ENCODE measurements around the gene HSP90AB1. TPM values are rescaled to one million over a fixed set of nuclear protein-coding genes. Genes with fewer than 3 reads are reported as not detected.

The HSP90AB1 gene
- total RNA-seq, 6 experiments from 2014 or later = 847 to 1,026 (median 920) TPM

GRCh38 chr6:44238687-44239350 lies 8.1 kb upstream of the HSP90AB1 start:
- Mint-ChIP-seq H3K27me3 (ENCODE audit: insufficient read depth) (peaks cover 2% of the 10 kb centered on the region; the same call in 1 of the 2 replicates), H3K36me3 (ENCODE audit: low read depth) (no peaks in the 10 kb centered on the region), H3K4me3 (peak overlapping the region; percentile 86; the same call in 1 of the 2 replicates), H3K4me1 (ENCODE audit: low read depth) (peaks cover 45% of the 10 kb centered on the region), H3K27ac (peak overlapping the region; percentile 96), H3K9me3 (no peaks in the 10 kb centered on the region)
- DNase-seq = no peak
- TF ChIP-seq CTCF (IDR thresholded peaks at IDR 0.05) = no peak

- no peak for TF ChIP-seq CTCF (IDR thresholded peaks at IDR 0.05)
- Mint-ChIP-seq H3K27ac (no peak overlapping the region), H3K27me3 (ENCODE audit: insufficient read depth) (peaks cover 9% of the 10 kb centered on the region), H3K9me3 (peaks cover 12% of the 10 kb centered on the region), H3K36me3 (ENCODE audit: low read depth) (peaks cover 16% of the 10 kb centered on the region), H3K4me1 (ENCODE audit: low read depth) (peaks cover 16% of the 10 kb centered on the region), H3K4me3 (no peak overlapping the region)
- no peak for DNase-seq
Measured at GRCh38 chr6:44243345-44243744, 3.6 kb upstream of the HSP90AB1 start.

- Mint-ChIP-seq H3K27ac (peak overlapping the region; percentile 25), H3K4me1 (ENCODE audit: low read depth) (peaks cover 32% of the 10 kb centered on the region), H3K4me3 (peak overlapping the region; percentile 98), H3K36me3 (ENCODE audit: low read depth) (peaks cover 37% of the 10 kb centered on the region), H3K9me3 (peaks cover 12% of the 10 kb centered on the region), H3K27me3 (ENCODE audit: insufficient read depth) (peaks cover 14% of the 10 kb centered on the region)
- no peak for DNase-seq
- no peak for TF ChIP-seq CTCF (IDR thresholded peaks at IDR 0.05)
Measured at GRCh38 chr6:44245391-44245911, 1.4 kb upstream of the HSP90AB1 start.

GRCh38 chr6:44245912-44246662 lies 814 bp upstream of the HSP90AB1 start:
- Mint-ChIP-seq H3K27ac (peak overlapping the region; percentile 98), H3K4me1 (ENCODE audit: low read depth) (peaks cover 39% of the 10 kb centered on the region), H3K36me3 (ENCODE audit: low read depth) (peaks cover 44% of the 10 kb centered on the region), H3K4me3 (peak overlapping the region; percentile 98), H3K9me3 (peaks cover 12% of the 10 kb centered on the region), H3K27me3 (ENCODE audit: insufficient read depth) (peaks cover 15% of the 10 kb centered on the region)
- TF ChIP-seq CTCF (IDR thresholded peaks at IDR 0.05) = peak; percentile 57
- peak; percentile 71 for DNase-seq

- TF ChIP-seq CTCF (IDR thresholded peaks at IDR 0.05) = no peak; the same call in 1 of the 2 replicates
- peaks cover 12% of the 10 kb centered on the region for H3K9me3 Mint-ChIP-seq
- H3K4me3 Mint-ChIP-seq = peak overlapping the region; percentile 98
- H3K27me3 Mint-ChIP-seq (ENCODE audit: insufficient read depth) = peaks cover 16% of the 10 kb centered on the region
- peaks cover 51% of the 10 kb centered on the region for H3K4me1 Mint-ChIP-seq (ENCODE audit: low read depth)
- H3K27ac Mint-ChIP-seq = peak overlapping the region; percentile 98
- H3K36me3 Mint-ChIP-seq (ENCODE audit: low read depth) = peaks cover 59% of the 10 kb centered on the region
- DNase-seq = peak; percentile 58
Measured at GRCh38 chr6:44247338-44248302, 719 bp downstream of the HSP90AB1 start.

Measured in HFFc6 (cell line).